ENCODE measurements around the gene AKR1C4.
"Not testable (repeated sequence)": the region's sequence is repeated elsewhere in the genome, so short reads cannot be mapped to it uniquely, and the experiment has no call there.

AKR1C4 gene

DNA sequence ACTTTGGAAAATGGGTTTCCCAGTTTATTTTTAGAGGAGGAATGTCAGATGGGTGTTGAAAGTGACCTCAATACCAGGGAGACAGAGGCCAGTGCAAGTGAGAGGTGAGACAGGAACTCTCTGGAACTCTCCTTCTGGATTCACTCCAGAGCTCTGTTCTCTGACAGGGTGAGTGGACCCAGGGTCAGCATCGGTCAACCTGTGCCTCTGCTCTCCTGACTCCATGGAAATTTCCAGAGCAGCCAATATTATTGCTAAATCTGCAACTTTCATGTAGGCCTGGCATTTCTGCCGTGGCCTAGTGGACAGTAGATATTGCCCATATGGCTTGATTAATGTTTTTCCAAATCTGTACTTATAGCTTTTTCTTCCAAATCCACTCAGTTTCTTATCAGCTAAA, 20.2 kb downstream of the AKR1C4 start:
- TF ChIP-seq BACH2 (CRISPR knock-in tag; IDR thresholded peaks at IDR 0.05; ENCODE audit: borderline replicate concordance) (no peak), ZNF8 (CRISPR knock-in tag; IDR thresholded peaks at IDR 0.05) (no peak), OSR1 (CRISPR knock-in tag; IDR thresholded peaks at IDR 0.05) (no peak), RARB (CRISPR knock-in tag; IDR thresholded peaks at IDR 0.05) (no peak), CSDC2 (CRISPR knock-in tag; IDR thresholded peaks at IDR 0.05) (no peak), ZFP3 (CRISPR knock-in tag; IDR thresholded peaks at IDR 0.05) (no peak), ESRRG (CRISPR knock-in tag; IDR thresholded peaks at IDR 0.05) (no peak), ARNTL (CRISPR knock-in tag; IDR thresholded peaks at IDR 0.05; ENCODE audit: borderline replicate concordance, low read depth) (no peak), ZC3H10 (CRISPR knock-in tag; IDR thresholded peaks at IDR 0.05) (no peak)

DNA sequence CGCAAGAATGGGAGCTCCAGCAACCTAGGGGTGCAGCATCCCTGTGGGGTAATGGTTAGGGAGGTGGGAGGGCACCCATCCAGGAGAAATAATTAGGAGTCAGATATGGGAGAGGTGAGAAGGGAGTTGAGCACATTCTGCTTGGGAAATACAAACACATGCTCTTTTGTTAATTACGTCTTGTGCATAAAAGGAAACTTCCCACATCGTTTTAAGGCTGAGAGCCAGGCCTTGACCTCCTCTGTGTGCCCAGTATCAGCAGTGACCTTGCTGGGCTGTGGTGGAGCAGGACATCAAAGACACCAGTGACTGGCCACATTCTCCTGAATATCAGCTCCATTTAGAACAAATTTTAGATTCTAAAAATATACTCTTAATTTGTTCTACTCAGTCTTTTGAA, 22.6 kb downstream of the AKR1C4 start:
- TF ChIP-seq ISL1 (CRISPR knock-in tag; IDR thresholded peaks at IDR 0.05): no peak
- TF ChIP-seq SNAI2 (CRISPR knock-in tag; IDR thresholded peaks at IDR 0.05): no peak
- TF ChIP-seq ARNTL (CRISPR knock-in tag; IDR thresholded peaks at IDR 0.05; ENCODE audit: borderline replicate concordance, low read depth): no peak
- TF ChIP-seq, protein P1, sequence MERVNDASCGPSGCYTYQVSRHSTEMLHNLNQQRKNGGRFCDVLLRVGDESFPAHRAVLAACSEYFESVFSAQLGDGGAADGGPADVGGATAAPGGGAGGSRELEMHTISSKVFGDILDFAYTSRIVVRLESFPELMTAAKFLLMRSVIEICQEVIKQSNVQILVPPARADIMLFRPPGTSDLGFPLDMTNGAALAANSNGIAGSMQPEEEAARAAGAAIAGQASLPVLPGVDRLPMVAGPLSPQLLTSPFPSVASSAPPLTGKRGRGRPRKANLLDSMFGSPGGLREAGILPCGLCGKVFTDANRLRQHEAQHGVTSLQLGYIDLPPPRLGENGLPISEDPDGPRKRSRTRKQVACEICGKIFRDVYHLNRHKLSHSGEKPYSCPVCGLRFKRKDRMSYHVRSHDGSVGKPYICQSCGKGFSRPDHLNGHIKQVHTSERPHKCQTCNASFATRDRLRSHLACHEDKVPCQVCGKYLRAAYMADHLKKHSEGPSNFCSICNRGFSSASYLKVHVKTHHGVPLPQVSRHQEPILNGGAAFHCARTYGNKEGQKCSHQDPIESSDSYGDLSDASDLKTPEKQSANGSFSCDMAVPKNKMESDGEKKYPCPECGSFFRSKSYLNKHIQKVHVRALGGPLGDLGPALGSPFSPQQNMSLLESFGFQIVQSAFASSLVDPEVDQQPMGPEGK (CRISPR knock-in tag; IDR thresholded peaks at IDR 0.05; ENCODE audit: borderline replicate concordance): no peak
- no peak for TF ChIP-seq PPARA (CRISPR knock-in tag; IDR thresholded peaks at IDR 0.05; ENCODE audit: borderline replicate concordance)
- no peak for TF ChIP-seq RARB (CRISPR knock-in tag; IDR thresholded peaks at IDR 0.05)
- no peak for TF ChIP-seq ZFP30 (CRISPR knock-in tag; IDR thresholded peaks at IDR 0.05)
- TF ChIP-seq ZFP3 (CRISPR knock-in tag; IDR thresholded peaks at IDR 0.05): no peak
- no peak for TF ChIP-seq GLIS3 (CRISPR knock-in tag; IDR thresholded peaks at IDR 0.05)
- TF ChIP-seq, protein P2, sequence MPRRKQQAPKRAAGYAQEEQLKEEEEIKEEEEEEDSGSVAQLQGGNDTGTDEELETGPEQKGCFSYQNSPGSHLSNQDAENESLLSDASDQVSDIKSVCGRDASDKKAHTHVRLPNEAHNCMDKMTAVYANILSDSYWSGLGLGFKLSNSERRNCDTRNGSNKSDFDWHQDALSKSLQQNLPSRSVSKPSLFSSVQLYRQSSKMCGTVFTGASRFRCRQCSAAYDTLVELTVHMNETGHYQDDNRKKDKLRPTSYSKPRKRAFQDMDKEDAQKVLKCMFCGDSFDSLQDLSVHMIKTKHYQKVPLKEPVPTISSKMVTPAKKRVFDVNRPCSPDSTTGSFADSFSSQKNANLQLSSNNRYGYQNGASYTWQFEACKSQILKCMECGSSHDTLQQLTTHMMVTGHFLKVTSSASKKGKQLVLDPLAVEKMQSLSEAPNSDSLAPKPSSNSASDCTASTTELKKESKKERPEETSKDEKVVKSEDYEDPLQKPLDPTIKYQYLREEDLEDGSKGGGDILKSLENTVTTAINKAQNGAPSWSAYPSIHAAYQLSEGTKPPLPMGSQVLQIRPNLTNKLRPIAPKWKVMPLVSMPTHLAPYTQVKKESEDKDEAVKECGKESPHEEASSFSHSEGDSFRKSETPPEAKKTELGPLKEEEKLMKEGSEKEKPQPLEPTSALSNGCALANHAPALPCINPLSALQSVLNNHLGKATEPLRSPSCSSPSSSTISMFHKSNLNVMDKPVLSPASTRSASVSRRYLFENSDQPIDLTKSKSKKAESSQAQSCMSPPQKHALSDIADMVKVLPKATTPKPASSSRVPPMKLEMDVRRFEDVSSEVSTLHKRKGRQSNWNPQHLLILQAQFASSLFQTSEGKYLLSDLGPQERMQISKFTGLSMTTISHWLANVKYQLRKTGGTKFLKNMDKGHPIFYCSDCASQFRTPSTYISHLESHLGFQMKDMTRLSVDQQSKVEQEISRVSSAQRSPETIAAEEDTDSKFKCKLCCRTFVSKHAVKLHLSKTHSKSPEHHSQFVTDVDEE (CRISPR knock-in tag; IDR thresholded peaks at IDR 0.05): no peak
- no peak for TF ChIP-seq ZNF70 (CRISPR knock-in tag; IDR thresholded peaks at IDR 0.05)
- TF ChIP-seq, protein P3, sequence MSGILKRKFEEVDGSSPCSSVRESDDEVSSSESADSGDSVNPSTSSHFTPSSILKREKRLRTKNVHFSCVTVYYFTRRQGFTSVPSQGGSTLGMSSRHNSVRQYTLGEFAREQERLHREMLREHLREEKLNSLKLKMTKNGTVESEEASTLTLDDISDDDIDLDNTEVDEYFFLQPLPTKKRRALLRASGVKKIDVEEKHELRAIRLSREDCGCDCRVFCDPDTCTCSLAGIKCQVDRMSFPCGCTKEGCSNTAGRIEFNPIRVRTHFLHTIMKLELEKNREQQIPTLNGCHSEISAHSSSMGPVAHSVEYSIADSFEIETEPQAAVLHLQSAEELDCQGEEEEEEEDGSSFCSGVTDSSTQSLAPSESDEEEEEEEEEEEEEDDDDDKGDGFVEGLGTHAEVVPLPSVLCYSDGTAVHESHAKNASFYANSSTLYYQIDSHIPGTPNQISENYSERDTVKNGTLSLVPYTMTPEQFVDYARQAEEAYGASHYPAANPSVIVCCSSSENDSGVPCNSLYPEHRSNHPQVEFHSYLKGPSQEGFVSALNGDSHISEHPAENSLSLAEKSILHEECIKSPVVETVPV (CRISPR knock-in tag; IDR thresholded peaks at IDR 0.05): no peak
- TF ChIP-seq OSR1 (CRISPR knock-in tag; IDR thresholded peaks at IDR 0.05): no peak
- TF ChIP-seq, protein P4, sequence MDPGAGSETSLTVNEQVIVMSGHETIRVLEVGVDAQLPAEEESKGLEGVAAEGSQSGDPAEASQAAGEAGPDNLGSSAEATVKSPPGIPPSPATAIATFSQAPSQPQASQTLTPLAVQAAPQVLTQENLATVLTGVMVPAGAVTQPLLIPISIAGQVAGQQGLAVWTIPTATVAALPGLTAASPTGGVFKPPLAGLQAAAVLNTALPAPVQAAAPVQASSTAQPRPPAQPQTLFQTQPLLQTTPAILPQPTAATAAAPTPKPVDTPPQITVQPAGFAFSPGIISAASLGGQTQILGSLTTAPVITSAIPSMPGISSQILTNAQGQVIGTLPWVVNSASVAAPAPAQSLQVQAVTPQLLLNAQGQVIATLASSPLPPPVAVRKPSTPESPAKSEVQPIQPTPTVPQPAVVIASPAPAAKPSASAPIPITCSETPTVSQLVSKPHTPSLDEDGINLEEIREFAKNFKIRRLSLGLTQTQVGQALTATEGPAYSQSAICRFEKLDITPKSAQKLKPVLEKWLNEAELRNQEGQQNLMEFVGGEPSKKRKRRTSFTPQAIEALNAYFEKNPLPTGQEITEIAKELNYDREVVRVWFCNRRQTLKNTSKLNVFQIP (CRISPR knock-in tag; IDR thresholded peaks at IDR 0.05; ENCODE audit: borderline replicate concordance, low read depth): no peak
- no peak for TF ChIP-seq ZC3H10 (CRISPR knock-in tag; IDR thresholded peaks at IDR 0.05)
- TF ChIP-seq, protein P5, sequence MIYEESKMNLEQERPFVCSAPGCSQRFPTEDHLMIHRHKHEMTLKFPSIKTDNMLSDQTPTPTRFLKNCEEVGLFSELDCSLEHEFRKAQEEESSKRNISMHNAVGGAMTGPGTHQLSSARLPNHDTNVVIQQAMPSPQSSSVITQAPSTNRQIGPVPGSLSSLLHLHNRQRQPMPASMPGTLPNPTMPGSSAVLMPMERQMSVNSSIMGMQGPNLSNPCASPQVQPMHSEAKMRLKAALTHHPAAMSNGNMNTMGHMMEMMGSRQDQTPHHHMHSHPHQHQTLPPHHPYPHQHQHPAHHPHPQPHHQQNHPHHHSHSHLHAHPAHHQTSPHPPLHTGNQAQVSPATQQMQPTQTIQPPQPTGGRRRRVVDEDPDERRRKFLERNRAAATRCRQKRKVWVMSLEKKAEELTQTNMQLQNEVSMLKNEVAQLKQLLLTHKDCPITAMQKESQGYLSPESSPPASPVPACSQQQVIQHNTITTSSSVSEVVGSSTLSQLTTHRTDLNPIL (CRISPR knock-in tag; IDR thresholded peaks at IDR 0.05; ENCODE audit: low read depth): no peak
- no peak for TF ChIP-seq ZNF8 (CRISPR knock-in tag; IDR thresholded peaks at IDR 0.05)
- TF ChIP-seq BACH2 (CRISPR knock-in tag; IDR thresholded peaks at IDR 0.05; ENCODE audit: borderline replicate concordance): no peak
- ATAC-seq: no peak

More for the DNA sequence above, 20.2 kb downstream of the AKR1C4 start:
- no peak for ATAC-seq

DNA sequence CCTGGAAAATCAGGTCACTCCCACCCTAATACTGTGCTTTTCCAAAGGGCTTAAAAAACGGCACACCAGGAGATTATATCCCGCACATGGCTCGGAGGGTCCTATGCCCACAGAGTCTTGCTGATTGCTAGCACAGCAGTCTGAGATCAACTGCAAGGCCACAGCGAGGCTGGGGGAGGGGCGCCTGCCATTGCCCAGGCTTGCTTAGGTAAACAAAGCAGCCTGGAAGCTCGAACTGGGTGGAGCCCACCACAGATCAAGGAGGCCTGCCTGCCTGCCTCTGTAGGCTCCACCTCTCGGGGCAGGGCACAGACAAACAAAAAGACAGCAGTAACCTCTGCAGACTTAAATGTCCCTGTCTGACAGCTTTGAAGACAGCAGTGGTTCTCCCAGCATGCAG, 26.3 kb downstream of the AKR1C4 start:
- ATAC-seq: not testable (repeated sequence)

DNA sequence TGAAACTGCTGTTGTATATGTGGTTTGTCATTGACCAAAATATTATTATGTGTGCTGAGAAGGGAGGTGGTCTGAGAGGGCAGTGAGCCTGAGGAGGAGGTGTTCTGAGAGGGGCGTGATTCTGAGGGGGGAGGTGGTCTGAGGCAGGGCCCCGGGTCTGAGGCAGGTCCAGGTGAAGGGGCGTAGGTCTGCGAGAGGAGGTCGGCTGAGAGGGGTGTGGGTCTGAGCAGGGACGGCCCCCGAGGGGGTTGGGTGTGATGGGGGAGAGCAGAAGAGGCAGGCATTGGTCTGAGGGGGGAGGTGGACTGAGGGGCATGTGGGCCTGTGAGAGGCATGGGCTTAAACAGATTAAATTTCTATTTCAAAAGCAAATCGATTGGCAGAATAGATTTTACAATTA, 32.4 kb downstream of the AKR1C4 start:
- no peak for ATAC-seq
- TF ChIP-seq CSDC2 (CRISPR knock-in tag; IDR thresholded peaks at IDR 0.05) (no peak), ZFP3 (CRISPR knock-in tag; IDR thresholded peaks at IDR 0.05) (no peak), ISL1 (CRISPR knock-in tag; IDR thresholded peaks at IDR 0.05) (no peak), TCF4 (CRISPR knock-in tag; IDR thresholded peaks at IDR 0.05; ENCODE audit: borderline replicate concordance) (no peak), ARNTL (CRISPR knock-in tag; IDR thresholded peaks at IDR 0.05; ENCODE audit: borderline replicate concordance, low read depth) (no peak), TOX (CRISPR knock-in tag; IDR thresholded peaks at IDR 0.05; ENCODE audit: borderline replicate concordance) (no peak), RARB (CRISPR knock-in tag; IDR thresholded peaks at IDR 0.05) (no peak)
- TF ChIP-seq, protein P3 (CRISPR knock-in tag; IDR thresholded peaks at IDR 0.05): no peak
- TF ChIP-seq, protein P4 (CRISPR knock-in tag; IDR thresholded peaks at IDR 0.05; ENCODE audit: borderline replicate concordance, low read depth): no peak
- TF ChIP-seq, protein P5 (CRISPR knock-in tag; IDR thresholded peaks at IDR 0.05; ENCODE audit: low read depth): no peak

Measured in SK-N-SH treated with all-trans-retinoic acid at 6 μM for 48 hours (cell line).